OCI-LY3 (cell line): ENCODE data around the gene GSS.

Experiments
- EZH2phosphoT487 ChIP-seq: fragments of 200-600 bp; shearing (Covaris generic); IDR thresholded peaks from 2 replicates; pipeline ENCODE4 v1.6.1; 2018; ENCODE audit warnings: antibody characterized with exemption, mixed run types, low read depth
- TF ChIP-seq, protein P1 (sequence below): fragments of 200-600, 300-600 bp; sonication (generic); IDR thresholded peaks from 2 replicates; pipeline ENCODE4 v1.5.1; 2014; ENCODE audit warnings: antibody characterized with exemption, low read length, low read depth

DNA sequence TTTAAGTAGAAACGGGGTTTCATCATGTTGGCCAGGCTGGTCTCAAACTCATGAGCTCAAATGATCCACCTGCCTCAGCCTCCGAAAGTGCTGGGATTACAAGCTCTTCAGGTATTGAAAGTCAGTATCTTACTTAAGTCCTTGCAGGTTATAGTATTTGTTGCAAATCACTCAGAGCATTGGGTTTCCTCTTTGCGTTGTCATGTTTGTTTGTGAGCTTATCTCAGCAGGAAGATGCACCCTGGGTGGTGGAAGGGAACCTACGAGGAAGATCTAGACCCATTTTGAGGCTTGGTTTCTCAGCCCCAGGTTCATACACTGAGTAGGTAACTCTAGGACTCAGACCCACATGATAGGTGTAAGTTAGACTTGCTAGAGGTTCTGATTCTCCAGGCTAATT is 18.6 kb upstream of the GSS start:
- TF ChIP-seq, protein P1, sequence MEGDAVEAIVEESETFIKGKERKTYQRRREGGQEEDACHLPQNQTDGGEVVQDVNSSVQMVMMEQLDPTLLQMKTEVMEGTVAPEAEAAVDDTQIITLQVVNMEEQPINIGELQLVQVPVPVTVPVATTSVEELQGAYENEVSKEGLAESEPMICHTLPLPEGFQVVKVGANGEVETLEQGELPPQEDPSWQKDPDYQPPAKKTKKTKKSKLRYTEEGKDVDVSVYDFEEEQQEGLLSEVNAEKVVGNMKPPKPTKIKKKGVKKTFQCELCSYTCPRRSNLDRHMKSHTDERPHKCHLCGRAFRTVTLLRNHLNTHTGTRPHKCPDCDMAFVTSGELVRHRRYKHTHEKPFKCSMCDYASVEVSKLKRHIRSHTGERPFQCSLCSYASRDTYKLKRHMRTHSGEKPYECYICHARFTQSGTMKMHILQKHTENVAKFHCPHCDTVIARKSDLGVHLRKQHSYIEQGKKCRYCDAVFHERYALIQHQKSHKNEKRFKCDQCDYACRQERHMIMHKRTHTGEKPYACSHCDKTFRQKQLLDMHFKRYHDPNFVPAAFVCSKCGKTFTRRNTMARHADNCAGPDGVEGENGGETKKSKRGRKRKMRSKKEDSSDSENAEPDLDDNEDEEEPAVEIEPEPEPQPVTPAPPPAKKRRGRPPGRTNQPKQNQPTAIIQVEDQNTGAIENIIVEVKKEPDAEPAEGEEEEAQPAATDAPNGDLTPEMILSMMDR = no peak
- no peak for TF ChIP-seq EZH2phosphoT487
